Stomach (tissue), 9 donors: ENCODE results near the gene USP24. TPM values are rescaled to one million over a fixed set of nuclear protein-coding genes. Genes with fewer than 3 reads are reported as not detected.

Source experiments
- DNase-seq, 2 donors: peaks; one replicate each; pipeline versions ENCODE4 v3.0.0 to v3.0.0-alpha.2; 2013 to 2019
- H3K27ac ChIP-seq, 5 donors: fragments of 200-600 bp in 4 of 5; sonication (generic) in 4 of 5; one replicate each; pipeline ENCODE4 v1.5.1; 2013 to 2019; ENCODE audit warnings: mild to moderate bottlenecking in 1 of 5, moderate library complexity in 1 of 5
- H3K27me3 ChIP-seq, 3 donors: fragments of 200-600 bp; sonication (generic); one replicate each; pipeline ENCODE4 v1.5.1; 2017 to 2019; ENCODE audit warnings: mixed run types in 1 of 3
- H3K36me3 ChIP-seq, 4 donors: fragments of 200-600 bp; sonication (generic); 1 replicate in 3 of 4; 2 replicates in 1 of 4; pipeline ENCODE4 v1.5.1; 2016 to 2019
- H3K4me1 ChIP-seq, 4 donors: fragments of 200-600 bp; sonication (generic); one replicate each; pipeline ENCODE4 v1.5.1; 2016 to 2019
- H3K4me3 ChIP-seq, 4 donors: fragments of 200-600 bp; sonication (generic) in 3 of 4; one replicate each; pipeline ENCODE4 v1.5.1; 2016 to 2019; ENCODE audit warnings: mild to moderate bottlenecking in 1 of 4
- H3K9me3 ChIP-seq, 4 donors: fragments of 200-600 bp; sonication (generic); one replicate each; pipeline ENCODE4 v1.5.1; 2016 to 2019
- EP300 ChIP-seq: sonication (generic); formaldehyde crosslinking; IDR thresholded peaks from one replicate; pipeline ENCODE4 v1.6.1; 2017; ENCODE audit warnings: antibody characterized with exemption
- POLR2A ChIP-seq, 4 donors: fragments of 450-650 bp; IDR thresholded peaks; one replicate each; pipeline ENCODE4 v1.6.1; 2016; ENCODE audit warnings: antibody characterized with exemption in 4 of 4, control low read depth in 2 of 4, mild to moderate bottlenecking in 1 of 4, moderate library complexity in 1 of 4
- POLR2AphosphoS5 ChIP-seq, 3 donors: sonication (generic); formaldehyde crosslinking; IDR thresholded peaks; one replicate each; pipeline ENCODE4 v1.6.1; 2016; ENCODE audit warnings: antibody characterized with exemption in 3 of 3
- WGBS, 5 donors: extraction: QIAGEN DNeasy Blood & Tissue Kit in 3 of 5; methylation state at CpG; one replicate each; pipeline versions ENCODE4 v1.1.5 to v1.1.7; 2013 to 2018; 5-methylcytosine and 5-hydroxymethylcytosine counted together
- intact Hi-C: fragments of 100-400 bp; cut with DNase I; formaldehyde crosslinking; loops from one replicate; pipeline ENCODE4 v1.15.1; 2023; ENCODE audit warnings: low total_unique reads
- polyA plus RNA-seq, 3 donors: library from polyadenylated mRNA; stranded (reverse); fragments of 200-250 nt; gene quantifications; one replicate each; pipeline ENCODE4 v1.2.3, GENCODE V29; 2013
- total RNA-seq, 5 donors: library from RNA; depleted of rRNA; stranded (reverse); fragments of >200 nt; gene quantifications; one replicate each; pipeline versions ENCODE4 v1.1.0 to v1.2.3, GENCODE V29; 2014 to 2016
- TF ChIP-seq, protein P1 (sequence below), 7 experiments: fragments of 450-650 bp in 4 of 7; fragments of 200-600 bp in 3 of 7; sonication (generic) in 3 of 7; IDR thresholded peaks; one replicate each; pipeline ENCODE4 v1.5.1; 2016 to 2019; ENCODE audit warnings: antibody characterized with exemption in 7 of 7, control low read depth in 2 of 7, mild to moderate bottlenecking in 1 of 7
- donor health status: healthy with polysubstance abuse.
- donor health status: Bipolar disorder and iron deficiency.
- donor health status: healthy.

USP24 gene
- total and polyA plus RNA-seq, 8 donors: 5.5 to 114 (median 17.0) TPM

DNA sequence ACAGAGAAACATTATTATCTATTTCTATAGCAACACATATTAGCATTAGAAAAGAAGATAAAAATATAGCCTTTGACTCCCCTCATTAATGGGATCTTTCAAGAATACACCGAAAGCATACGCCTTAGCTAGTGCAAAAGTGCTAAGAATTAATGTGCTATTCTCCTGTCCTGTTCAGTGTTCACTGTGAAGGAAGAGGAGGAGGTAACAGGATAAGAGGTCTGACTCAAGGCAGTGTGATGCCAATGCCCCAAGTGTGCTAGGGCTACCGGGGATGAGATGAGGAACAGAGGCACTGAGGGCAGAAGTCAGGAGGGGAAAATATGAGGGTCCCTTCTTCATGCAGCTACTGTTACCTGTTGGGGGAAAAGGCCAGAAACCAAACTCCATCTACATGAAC lies 43.5 kb downstream of the USP24 start:
- TF ChIP-seq, protein P1, sequence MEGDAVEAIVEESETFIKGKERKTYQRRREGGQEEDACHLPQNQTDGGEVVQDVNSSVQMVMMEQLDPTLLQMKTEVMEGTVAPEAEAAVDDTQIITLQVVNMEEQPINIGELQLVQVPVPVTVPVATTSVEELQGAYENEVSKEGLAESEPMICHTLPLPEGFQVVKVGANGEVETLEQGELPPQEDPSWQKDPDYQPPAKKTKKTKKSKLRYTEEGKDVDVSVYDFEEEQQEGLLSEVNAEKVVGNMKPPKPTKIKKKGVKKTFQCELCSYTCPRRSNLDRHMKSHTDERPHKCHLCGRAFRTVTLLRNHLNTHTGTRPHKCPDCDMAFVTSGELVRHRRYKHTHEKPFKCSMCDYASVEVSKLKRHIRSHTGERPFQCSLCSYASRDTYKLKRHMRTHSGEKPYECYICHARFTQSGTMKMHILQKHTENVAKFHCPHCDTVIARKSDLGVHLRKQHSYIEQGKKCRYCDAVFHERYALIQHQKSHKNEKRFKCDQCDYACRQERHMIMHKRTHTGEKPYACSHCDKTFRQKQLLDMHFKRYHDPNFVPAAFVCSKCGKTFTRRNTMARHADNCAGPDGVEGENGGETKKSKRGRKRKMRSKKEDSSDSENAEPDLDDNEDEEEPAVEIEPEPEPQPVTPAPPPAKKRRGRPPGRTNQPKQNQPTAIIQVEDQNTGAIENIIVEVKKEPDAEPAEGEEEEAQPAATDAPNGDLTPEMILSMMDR (IDR thresholded peaks at IDR 0.05): no peak
- no peak for TF ChIP-seq POLR2A (IDR thresholded peaks at IDR 0.05)
- TF ChIP-seq POLR2AphosphoS5 (IDR thresholded peaks at IDR 0.05): no peak
- no peaks in the 10 kb centered on the region for H3K27me3 ChIP-seq
- no peaks in the 10 kb centered on the region for H3K9me3 ChIP-seq
- H3K4me3 ChIP-seq: no peak overlapping the region
- WGBS, 5 donors: 83 to 97% (median 94%) methylated on average over 3 of the region's 3 CpGs
- peaks cover 0 to 22% (median 3%) of the 10 kb centered on the region in 4 donors for H3K4me1 ChIP-seq
- no peak for DNase-seq
- intact Hi-C loops: no loop called here
- H3K36me3 ChIP-seq: peaks cover 13 to 68% (median 44%) of the 10 kb centered on the region in 4 donors
- no peak overlapping the region for H3K27ac ChIP-seq

DNA sequence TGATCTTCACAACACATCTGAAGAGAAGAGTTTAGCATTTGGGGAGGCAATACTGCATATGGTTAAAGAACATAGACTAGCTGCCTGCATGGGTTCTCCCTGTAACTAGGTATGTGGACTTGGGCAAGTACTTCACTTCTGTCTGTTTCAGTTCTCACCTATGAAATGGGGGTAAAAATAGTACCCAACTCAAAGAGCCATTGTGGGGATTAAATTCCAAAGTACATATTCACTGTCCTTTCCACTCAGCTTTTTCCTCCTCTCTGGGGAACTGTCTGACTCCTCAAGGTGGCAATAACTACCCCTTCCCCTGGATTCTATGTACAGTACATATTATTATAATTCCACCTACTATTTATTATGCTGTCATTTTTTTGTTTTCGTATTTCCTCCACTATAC lies 44.7 kb downstream of the USP24 start:
- Histone ChIP-seq H3K27me3 (no peaks in the 10 kb centered on the region), H3K27ac (no peak overlapping the region), H3K4me3 (no peak overlapping the region), H3K9me3 (no peaks in the 10 kb centered on the region), H3K36me3 (peaks cover 7 to 68% (median 54%) of the 10 kb centered on the region in 4 donors), H3K4me1 (peaks cover 0 to 22% (median 3%) of the 10 kb centered on the region in 4 donors)
- intact Hi-C loops: no loop called here
- no peak for DNase-seq
- TF ChIP-seq EP300: no peak
- TF ChIP-seq POLR2AphosphoS5 (IDR thresholded peaks at IDR 0.05): no peak
- TF ChIP-seq POLR2A (IDR thresholded peaks at IDR 0.05): no peak
- TF ChIP-seq, protein P1 (IDR thresholded peaks at IDR 0.05): no peak
- 55 to 89% (median 81%) methylated on average over 1 of the region's 1 CpG for WGBS, 5 donors

DNA sequence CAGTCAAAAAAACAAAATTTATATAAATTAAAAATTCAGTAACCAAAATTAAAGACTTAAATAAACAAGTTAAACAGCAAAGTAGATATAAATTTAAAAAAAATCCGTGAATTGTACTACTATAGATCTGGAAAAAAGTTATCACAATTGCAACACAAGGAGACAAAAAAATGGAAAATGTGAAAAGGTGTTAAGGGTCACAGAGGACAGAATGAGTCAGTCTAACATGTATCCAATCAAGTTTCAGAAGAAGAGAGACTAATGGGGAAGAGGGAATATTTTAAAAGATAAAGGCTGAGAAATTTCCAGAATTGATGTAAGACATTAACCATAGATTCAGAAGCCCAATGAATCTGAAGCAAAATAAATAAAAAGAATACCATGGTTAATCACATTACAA lies 46.0 kb downstream of the USP24 start:
- DNase-seq: no peak
- intact Hi-C loops: no loop called here
- no peak for TF ChIP-seq POLR2AphosphoS5 (IDR thresholded peaks at IDR 0.05)
- WGBS, 5 donors: 56 to 85% (median 73%) methylated on average over 1 of the region's 1 CpG
- H3K27ac ChIP-seq: no peak overlapping the region
- peaks cover 9 to 74% (median 67%) of the 10 kb centered on the region in 4 donors for H3K36me3 ChIP-seq
- peaks cover 0 to 22% (median 3%) of the 10 kb centered on the region in 4 donors for H3K4me1 ChIP-seq
- no peak overlapping the region for H3K4me3 ChIP-seq
- no peaks in the 10 kb centered on the region for H3K27me3 ChIP-seq
- H3K9me3 ChIP-seq: no peaks in the 10 kb centered on the region

DNA sequence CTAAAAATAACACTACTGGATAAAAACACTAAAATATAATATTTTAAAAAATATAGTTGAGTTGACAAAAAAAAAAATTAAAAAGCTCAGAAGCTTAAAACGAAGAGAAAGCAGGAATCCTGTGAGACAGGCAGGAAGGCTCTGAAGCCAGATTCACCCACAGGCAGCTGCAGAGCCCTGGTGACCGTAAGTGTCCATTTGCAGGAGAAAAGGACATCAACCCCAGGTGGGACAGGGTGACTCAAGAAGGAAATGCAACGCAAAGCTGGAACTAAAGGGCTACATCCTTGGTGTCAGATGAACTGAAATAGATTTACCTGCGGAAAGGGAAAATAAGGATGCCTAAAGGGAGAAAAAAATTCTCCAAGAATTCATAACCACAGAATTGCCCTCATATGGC lies 46.8 kb downstream of the USP24 start:
- WGBS, 5 donors: 89 to 94% (median 92%) methylated on average over 4 of the region's 4 CpGs
- intact Hi-C loops: no loop called here
- Histone ChIP-seq H3K4me1 (peaks cover 0 to 16% (median 3%) of the 10 kb centered on the region in 4 donors), H3K36me3 (peaks cover 9 to 82% (median 74%) of the 10 kb centered on the region in 4 donors), H3K27me3 (no peaks in the 10 kb centered on the region), H3K9me3 (no peaks in the 10 kb centered on the region), H3K4me3 (no peak overlapping the region), H3K27ac (no peak overlapping the region)
- TF ChIP-seq POLR2AphosphoS5 (IDR thresholded peaks at IDR 0.05): no peak
- no peak for TF ChIP-seq POLR2A (IDR thresholded peaks at IDR 0.05)
- no peak for TF ChIP-seq EP300
- TF ChIP-seq, protein P1 (IDR thresholded peaks at IDR 0.05): no peak
- DNase-seq: no peak

DNA sequence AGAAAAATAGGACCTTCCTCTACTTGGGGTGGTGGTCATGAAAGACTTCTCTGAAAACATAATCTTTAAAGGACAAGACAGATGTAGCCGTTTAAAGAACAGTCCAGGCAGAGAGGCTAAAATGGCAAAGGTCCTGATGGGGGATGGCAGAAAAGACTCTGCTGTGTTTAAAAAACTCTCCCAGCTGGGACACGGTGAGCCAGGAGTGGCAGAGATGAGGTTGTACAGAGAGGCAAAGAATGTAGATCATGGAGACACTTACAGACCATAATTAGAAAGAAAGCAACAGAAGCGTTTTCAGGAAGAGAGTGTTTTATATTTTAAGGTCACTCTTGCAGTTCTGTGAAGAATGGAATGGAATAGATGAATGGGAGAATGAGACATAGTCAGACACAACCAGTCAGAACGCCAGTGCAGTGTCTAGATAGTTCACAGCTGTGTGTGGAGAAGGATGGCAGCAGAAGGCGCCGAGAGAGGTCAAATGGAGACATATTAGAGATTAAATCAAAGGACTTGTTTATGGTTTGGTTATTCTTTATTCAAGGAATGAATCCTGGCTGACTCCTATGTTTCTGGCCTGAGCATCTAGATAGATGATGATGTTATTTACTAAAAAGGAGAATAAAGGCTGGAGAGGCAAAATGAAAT lies 47.8 kb downstream of the USP24 start:
- Histone ChIP-seq H3K36me3 (peaks cover 9 to 88% (median 74%) of the 10 kb centered on the region in 4 donors), H3K27ac (peak overlapping the region in 1 of 5 donors; percentile 3), H3K9me3 (no peaks in the 10 kb centered on the region), H3K27me3 (no peaks in the 10 kb centered on the region), H3K4me3 (no peak overlapping the region), H3K4me1 (peaks cover 0 to 16% (median 3%) of the 10 kb centered on the region in 4 donors)
- no peak for DNase-seq
- TF ChIP-seq EP300 (no peak), POLR2A (IDR thresholded peaks at IDR 0.05) (no peak), POLR2AphosphoS5 (IDR thresholded peaks at IDR 0.05) (no peak)
- TF ChIP-seq, protein P1 (IDR thresholded peaks at IDR 0.05): no peak
- 73 to 87% (median 79%) methylated on average over 6 of the region's 6 CpGs for WGBS, 5 donors
- intact Hi-C loops: no loop called here
